Renal cortex interstitium (tissue), 15 donors: ENCODE results near the gene SPATA31D1. TPM values are rescaled to one million over a fixed set of nuclear protein-coding genes. Genes with fewer than 3 reads are reported as not detected.
"Not testable (repeated sequence)": the region's sequence is repeated elsewhere in the genome, so short reads cannot be mapped to it uniquely, and the experiment has no call there.

Source experiments
- DNase-seq, 11 donors: peaks; one replicate each; pipeline ENCODE4 v3.0.0-alpha.2; 2013; ENCODE audit warnings: low read depth in 9 of 11, low spot score in 4 of 11; ENCODE audit errors: extremely low read depth in 1 of 11
- long read RNA-seq, 16 experiments: transcript quantifications; one replicate each; lab custom pipeline, GENCODE V29; 2026
- polyA plus RNA-seq, 3 donors: library from polyadenylated mRNA; unstranded; fragments of 120-200 nt; gene quantifications; one replicate each; pipeline ENCODE4 v1.2.1, GENCODE V29; 2013; ENCODE audit not compliant: insufficient read length in 3 of 3

The SPATA31D1 gene
- polyA plus RNA-seq, result not detected
- long read RNA-seq, donor 1, result 0 reads
- long read RNA-seq, donor 2, result 0 reads
- long read RNA-seq, donor 3, result 0 reads
- long read RNA-seq, donor 4, result 0 reads
- long read RNA-seq, donor 5, result 0 reads
- long read RNA-seq, donor 6, result 0 reads
- long read RNA-seq, donor 7, result 0 reads
- long read RNA-seq, donor 8, result 0 reads
- long read RNA-seq, donor 9, result 0 reads
- long read RNA-seq, donor 10, result 0 reads
- long read RNA-seq, donor 11, result 0 reads
- long read RNA-seq, donor 12, result 0 reads
- long read RNA-seq, donor 13, result 0 reads
- long read RNA-seq, donor 14, result 0 reads
- long read RNA-seq, donor 15, result 0 reads
- long read RNA-seq, donor 16, result 0 reads

GRCh38 chr9:81988472-81988871, at the start of gene SPATA31D1:
TSS of gene SPATA31D1 (plus strand) at chr9:81988772. CDS start at chr9:81988819, 47 bp downstream.
- DNase-seq, result not testable (repeated sequence)

GRCh38 chr9:81943393-81943792, 45.2 kb upstream of the SPATA31D1 start, which contains the start of gene SPATA31D3:
TSS of gene SPATA31D3 (plus strand) at chr9:81943500. CDS start at chr9:81943586, 86 bp downstream.
- DNase-seq, result not testable (repeated sequence)

GRCh38 chr9:81948650-81949049, 39.9 kb upstream of the SPATA31D1 start:
- DNase-seq, result not testable (repeated sequence)

GRCh38 chr9:81953096-81953495, 35.5 kb upstream of the SPATA31D1 start:
- no peak for DNase-seq

GRCh38 chr9:81955625-81956024, 32.9 kb upstream of the SPATA31D1 start:
- no peak for DNase-seq

- DNase-seq, result no peak
These were observed 24.1 kb upstream of the SPATA31D1 start for GRCh38 chr9:81964218-81965171.

GRCh38 chr9:81968026-81968425, 20.5 kb upstream of the SPATA31D1 start:
- no peak for DNase-seq

GRCh38 chr9:81969971-81970370, 18.6 kb upstream of the SPATA31D1 start:
- no peak for DNase-seq

- no peak for DNase-seq
These were observed 16.8 kb upstream of the SPATA31D1 start for GRCh38 chr9:81971727-81972126.

GRCh38 chr9:81974764-81975163, 13.8 kb upstream of the SPATA31D1 start:
- no peak for DNase-seq

- DNase-seq, result no peak
These were observed 12.2 kb upstream of the SPATA31D1 start for GRCh38 chr9:81976351-81976750.

- DNase-seq, result no peak
These were observed 9.4 kb upstream of the SPATA31D1 start for GRCh38 chr9:81979196-81979595.

GRCh38 chr9:81980568-81980967, 8.0 kb upstream of the SPATA31D1 start:
- no peak for DNase-seq

- no peak for DNase-seq
These were observed 6.7 kb upstream of the SPATA31D1 start for GRCh38 chr9:81981883-81982282.

GRCh38 chr9:81984928-81985327, 3.6 kb upstream of the SPATA31D1 start:
- DNase-seq, result no peak

GRCh38 chr9:81986051-81986450, 2.5 kb upstream of the SPATA31D1 start:
- no peak for DNase-seq

GRCh38 chr9:81989700-81990099, 1.1 kb downstream of the SPATA31D1 start:
- no peak for DNase-seq

- DNase-seq, result no peak
These were observed 5.1 kb downstream of the SPATA31D1 start for GRCh38 chr9:81993656-81994055.

- no peak for DNase-seq
These were observed 11.2 kb downstream of the SPATA31D1 start for GRCh38 chr9:81999806-82000205.

GRCh38 chr9:82010711-82011110, 22.1 kb downstream of the SPATA31D1 start:
- DNase-seq, result no peak
